Measurements from ENCODE around the gene PCTP.

Gene PCTP

DNA sequence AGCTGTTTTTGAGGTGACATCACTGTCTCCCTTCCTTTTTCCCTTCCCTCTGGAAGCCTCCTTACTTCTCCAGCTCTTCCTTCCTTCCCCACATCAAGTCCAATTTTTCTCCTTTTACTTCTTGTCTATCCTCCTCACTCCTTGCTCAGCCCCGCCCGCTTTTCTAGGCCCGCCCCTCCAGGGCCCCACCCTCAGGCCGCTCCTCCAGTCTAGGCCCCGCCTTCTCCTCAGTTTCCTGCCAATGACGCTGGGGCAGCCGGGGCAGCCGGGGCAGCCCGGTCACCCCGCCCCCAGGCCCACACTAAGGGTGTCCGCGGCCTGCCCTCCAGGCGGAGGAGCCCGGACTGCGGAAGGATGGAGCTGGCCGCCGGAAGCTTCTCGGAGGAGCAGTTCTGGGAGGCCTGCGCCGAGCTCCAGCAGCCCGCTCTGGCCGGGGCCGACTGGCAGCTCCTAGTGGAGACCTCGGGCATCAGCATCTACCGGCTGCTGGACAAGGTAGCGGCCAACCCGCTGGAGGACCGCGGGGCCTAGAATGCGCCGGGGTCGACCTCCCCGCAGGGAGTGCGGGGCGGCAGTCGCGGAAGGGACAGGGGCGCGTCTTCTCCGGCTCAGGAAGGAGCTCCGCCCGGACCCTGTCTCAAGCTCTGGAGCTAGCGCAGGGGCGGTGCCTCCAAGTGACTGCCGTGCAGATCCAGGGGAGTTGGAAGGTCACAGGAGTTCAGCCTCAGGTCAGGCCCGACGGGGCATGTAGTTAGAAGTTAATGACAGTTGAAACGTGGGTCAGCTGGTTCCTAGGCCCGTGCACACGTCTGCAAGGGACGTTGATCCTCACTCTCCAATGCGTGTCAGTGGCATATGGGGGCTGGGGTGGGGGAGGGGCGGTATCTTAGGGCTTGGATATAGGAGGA, at the start of gene PCTP:
Gene PCTP, plus strand, starts transcription at position 302 of the 908 bp plus-strand sequence. Its CDS starts 53 bp downstream, at position 355.
- peak; percentile 32 to 74 (median 52) for DNase-seq (ENCODE audit: low read depth in 3 of 3, low spot score in 1 of 3)

DNA sequence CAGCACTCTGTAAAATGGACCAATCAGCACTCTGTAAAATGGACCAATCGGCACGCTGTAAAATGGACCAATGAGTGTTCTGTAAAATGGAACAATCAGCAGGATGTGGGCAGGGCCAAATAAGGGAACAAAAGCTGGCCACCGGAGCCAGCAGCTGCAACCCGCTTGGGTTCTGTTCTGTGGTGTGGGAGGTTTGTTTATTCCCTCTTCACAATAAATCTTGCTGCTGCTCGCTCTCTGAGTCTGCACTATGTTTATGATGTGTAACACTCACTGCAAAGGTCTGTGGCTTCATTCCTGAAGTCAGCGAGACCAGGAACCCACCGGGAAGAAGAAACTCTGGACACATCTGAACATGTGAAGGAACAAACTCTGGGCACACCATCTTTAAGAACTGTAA, 48.7 kb upstream of the PCTP start:
- DNase-seq (ENCODE audit: low read depth in 3 of 3, low spot score in 1 of 3): no peak

DNA sequence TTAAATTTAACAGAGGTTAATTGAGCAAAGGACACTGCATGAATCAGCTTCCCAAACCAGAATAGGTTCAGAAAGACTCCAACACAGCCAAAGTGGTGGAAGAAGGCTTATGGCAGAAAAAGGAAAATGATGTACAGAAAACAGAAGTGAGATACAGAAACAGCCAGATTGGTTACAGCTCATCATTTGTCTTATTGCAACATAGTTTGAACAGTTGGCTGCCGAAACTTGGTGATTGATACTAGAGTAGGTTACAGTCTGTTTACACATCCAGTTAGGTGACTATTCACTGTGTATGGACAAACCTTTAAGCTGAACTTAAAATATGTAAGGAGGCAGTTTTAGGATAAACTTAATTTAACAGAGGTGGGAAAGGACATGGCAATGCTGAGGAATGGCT, 46.5 kb upstream of the PCTP start:
- no peak for DNase-seq (ENCODE audit: low read depth in 3 of 3, low spot score in 1 of 3)

DNA sequence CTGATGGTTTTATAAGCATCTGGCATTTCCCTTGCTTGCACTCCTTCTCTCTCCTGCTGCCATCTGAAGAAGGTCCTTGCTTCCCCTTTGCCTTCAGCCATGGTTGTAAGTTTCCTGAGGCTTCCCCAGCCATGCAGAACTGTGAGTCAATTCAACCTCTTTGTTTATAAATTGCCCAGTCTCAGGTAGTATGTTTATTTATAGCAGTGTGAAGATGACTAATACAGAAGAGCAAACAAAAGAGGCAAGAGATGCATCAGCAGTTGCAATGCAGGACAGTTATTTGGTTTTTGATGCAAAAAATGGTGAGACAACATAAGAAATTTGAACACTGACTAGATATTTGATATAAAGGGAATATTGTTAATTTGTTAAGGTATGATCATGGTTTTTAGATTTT, 45.0 kb upstream of the PCTP start:
- DNase-seq (ENCODE audit: low read depth in 3 of 3, low spot score in 1 of 3): no peak

DNA sequence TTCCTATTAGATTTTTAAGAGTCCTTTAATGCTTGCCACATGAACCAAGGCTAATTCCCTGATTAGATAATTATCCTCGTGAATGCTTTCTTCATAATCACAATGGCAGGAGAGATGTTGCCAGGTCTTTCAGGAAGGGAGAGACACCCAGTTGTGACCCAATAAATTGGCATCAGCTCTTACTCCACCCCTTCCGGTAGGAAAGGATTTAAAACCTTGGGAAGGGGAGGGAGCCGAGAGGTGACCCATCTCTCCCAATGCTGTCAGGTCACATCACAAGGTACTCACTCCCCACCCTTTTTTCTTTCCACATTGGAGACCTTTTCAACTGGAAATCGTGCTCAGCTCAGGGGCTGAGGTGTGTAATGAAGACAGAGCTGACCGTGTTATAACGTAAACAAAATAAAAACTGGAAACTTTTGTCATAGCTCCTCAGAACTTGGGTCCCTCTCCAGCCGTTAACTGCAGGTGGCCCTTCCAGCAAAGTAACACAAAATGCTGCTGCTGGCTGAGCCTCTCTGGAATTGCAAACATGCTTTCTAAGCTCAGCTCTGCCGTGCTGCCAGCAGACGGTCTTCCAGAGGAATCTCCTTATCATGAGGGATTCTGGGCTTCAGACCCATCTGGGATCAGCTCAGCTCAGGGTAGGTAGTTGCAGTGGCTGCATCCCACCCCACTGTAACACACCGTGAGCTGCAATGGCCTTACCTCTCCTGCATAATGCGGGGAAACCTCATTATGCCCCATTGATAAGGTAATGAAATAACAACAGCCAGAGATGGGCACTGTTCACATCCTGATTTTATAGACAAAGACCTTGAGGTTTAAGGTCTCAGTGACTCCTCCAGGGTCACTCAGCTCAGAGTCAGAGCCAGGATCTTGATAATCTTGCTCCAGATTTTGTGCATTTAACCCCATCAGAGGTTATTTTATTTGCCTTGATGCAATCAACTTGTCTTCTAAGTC, 43.8 kb upstream of the PCTP start:
- no peak for DNase-seq (ENCODE audit: low read depth in 3 of 3, low spot score in 1 of 3)

DNA sequence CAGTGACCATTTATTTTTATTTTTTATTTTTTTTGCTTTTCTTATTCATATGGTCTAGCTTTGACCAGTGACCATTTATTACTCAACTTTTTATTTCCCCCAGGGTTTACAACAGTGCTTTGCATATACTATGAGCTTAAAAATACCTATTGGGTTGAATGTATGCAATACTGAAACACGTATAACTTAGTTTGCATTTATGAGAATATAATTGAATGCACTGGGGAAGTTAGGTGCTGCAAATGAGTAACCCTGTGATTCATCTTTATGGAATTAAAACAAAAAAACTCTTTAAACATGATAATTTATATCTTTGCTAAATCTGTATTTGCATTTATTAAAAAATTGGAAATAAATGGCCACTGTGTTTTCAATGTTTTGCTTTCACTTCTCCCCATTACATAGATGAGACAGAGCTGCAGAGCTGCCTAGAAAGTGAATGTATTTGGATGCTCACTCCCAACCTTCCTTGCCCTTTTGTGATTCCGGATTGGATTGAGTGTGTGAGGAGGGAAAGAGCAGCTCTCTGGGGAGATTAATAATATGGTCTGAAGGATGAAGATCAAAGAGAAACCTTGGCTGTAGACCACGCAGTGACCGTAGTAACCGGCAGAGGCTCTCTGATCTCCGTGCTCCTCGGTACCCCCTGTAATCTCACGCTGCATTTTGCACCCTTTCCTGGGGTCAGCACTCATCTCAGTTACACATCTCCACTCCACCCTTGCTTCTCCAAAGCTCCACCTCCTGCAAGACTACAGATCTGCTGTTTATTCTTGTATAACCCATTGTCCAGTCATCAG, 42.5 kb upstream of the PCTP start:
- DNase-seq (ENCODE audit: low read depth in 3 of 3, low spot score in 1 of 3): no peak

DNA sequence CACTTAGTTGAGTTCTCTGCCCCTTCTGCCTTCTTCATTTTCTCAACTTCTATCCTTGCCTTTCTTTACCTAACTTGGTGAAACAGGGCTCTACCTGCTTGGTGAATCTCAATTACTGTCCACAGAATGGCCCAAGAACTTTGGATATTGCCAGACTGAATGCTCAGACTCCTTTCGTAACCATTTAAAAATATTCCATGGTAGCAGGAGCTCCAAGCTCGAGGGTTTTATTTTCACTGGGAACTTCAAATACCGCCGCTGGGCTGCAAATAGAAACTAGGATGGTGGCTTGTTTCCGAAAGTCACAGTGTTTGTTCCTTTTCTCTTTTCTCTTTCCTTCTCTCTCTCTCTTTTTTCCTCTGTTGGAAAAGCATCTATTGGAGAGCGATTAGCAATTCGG, 41.4 kb upstream of the PCTP start:
- no peak for DNase-seq (ENCODE audit: low read depth in 3 of 3, low spot score in 1 of 3)

DNA sequence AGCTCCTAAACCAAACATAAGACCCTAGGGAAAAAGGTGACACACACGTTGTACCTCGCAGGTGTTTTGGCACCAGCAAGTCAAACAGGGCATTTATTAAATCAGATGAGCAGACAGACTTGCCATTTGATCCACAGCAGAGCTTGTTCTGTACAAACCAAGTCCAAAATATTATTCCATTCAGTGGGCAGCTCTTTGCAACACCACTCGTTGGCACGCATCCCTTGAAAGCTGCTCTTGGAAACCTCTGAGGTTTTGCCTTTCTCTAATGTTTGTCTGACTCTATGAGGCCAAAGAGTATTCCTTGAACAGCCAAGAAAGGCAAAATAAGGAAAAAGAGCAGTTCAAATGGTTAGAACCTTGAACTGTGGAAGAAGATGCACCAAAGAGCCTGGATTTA, 40.9 kb upstream of the PCTP start:
- no peak for DNase-seq (ENCODE audit: low read depth in 3 of 3, low spot score in 1 of 3)

DNA sequence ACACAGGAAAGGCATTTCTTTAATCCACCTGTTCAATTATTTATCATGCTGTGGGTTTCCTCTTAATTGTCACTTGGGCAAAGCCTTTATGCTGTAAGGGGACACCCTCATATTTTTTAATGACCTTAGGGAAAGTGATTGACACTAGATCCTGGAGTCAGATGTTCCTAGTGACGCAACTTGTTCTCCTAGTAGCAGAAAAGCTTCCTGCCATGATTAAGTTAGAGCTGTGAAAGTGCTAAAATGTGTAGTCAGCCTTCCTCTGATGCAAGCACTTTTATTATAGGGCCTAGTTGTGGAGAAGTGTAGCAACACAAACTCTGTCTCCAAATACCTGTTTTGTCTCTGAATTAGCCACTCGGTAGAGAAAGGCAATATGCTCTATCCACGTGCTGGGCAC, 40.4 kb upstream of the PCTP start:
- no peak for DNase-seq (ENCODE audit: low read depth in 3 of 3, low spot score in 1 of 3)

DNA sequence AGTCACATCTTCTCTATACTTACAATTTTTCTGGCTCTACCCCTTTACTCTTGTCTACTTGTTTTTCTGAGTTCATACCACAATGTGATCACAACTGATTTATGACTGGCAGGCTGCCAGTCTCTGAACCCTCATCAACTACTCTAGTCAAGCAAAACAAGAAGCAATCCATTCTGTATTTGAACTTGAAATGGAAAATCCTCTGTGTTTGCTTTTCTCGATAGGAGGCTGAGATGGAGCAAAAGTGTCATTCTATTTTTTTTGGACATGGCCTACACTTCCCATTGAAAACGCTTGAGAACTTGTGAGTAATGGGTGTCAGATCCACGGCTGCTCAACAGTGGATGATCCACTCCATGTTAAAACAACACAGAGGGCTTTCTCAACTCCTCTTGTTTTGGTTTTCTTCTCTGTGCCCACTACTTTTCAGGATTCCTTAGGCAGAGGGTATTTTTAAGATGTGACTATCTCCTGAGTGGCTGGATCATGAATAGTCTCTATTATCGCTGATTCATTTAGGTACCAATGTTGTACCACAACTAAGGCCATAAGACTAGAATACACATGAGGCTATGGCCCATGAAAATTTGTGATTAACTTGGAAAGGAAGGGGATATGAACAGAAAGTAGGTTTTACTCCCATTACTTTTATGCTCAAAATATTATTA, 39.9 kb upstream of the PCTP start:
- no peak for DNase-seq (ENCODE audit: low read depth in 3 of 3, low spot score in 1 of 3)

DNA sequence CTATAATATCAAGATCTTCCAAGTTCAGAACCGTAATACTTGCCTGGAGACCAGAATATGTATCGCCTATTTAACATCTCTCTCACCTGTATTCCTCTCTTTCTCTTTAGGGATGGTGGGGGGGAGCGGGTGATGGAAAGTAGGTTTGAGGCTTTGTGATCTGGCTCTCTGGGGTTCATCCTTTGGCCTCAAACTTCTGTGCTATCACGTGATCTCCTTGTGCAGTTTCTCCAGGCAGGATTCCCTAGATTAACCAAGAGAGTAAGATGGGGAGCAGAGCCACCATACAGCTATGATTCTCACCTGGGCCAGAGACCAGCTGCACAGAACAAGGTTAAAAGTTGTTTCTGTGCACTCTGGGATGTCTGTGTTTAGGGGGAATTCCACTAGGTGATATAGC, 33.4 kb upstream of the PCTP start:
- no peak for DNase-seq (ENCODE audit: low read depth in 3 of 3, low spot score in 1 of 3)

DNA sequence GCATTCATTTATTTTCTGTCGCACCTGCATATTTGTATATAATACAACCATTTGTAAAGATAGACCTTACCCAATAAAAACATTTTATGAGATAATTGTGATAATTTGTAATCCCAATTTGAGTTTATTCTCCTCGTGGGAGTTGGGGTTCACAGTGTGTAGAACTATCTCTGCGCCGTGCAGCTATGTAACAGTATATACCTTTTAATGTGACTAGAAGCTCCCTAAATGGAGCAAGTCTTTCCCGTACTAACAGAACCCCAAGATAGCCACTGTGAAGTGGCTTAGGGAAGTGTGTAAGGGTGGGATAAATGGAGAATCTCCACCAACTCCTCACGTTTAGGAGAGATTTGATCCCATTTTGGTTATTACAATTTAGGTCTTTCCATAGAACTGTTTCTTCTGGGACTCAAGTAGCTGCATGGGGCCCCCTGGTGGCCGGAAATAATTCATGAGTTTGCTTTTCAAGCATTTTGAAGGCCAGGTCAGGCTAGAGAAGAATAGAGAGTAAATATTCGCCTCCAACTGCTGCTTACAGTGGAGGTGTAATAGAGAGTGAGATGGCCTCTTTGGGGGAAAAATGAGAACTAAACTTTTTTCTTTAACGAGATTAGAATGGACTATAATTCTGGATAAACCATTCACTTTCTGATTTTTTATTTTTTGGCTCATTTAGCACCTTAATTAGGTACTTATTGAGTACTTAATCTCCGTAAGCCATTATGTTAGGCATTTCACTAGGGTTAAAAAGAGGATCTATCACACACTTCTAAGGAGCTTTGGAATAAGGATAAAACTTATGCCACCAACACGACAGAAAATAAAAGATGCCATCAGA, 32.7 kb upstream of the PCTP start:
- DNase-seq (ENCODE audit: low read depth in 3 of 3, low spot score in 1 of 3): peak; percentile 3 to 54 (median 10)

DNA sequence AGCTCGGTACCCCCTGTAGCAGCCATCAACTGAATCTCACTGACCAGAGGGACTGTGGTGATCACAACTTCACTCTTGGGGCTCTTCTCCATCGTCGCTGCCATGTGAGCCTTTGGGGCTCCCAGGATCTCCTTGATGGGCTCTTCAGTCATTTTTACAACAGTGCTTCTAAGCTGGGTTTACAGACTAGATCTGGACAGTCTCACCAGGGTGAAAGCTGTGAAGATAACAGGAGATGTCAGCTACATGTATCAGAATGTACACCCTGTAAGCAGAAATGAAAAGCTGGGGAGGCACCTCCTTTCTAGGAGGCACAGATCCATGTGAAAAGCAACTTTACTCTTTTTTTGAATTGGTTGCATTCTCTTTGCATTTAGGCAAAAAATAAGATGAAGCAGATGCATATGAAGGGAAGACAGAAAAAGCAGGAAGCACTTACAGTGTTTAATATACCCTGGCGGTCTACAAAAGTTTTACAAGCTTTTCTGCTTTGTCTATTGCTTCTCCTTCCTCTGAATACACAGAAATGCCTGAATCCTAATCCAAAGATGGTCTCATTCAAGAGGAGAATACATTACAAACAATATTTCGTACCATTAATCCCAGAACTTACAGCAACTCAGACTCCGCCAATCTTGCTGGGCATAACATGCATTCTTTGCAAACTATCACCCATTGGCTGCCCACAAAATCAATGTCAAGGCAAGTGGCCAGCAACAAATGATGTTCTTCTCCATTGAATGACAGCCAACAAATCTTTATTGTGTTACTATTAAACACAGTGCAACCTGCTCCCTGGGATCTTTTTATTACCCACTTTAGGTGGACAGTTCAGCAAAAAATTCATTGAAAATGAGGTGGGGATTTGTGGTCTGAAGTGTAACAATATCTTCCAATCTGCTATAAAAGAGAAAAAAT, 29.7 kb upstream of the PCTP start:
- DNase-seq (ENCODE audit: low read depth in 3 of 3, low spot score in 1 of 3): no peak

DNA sequence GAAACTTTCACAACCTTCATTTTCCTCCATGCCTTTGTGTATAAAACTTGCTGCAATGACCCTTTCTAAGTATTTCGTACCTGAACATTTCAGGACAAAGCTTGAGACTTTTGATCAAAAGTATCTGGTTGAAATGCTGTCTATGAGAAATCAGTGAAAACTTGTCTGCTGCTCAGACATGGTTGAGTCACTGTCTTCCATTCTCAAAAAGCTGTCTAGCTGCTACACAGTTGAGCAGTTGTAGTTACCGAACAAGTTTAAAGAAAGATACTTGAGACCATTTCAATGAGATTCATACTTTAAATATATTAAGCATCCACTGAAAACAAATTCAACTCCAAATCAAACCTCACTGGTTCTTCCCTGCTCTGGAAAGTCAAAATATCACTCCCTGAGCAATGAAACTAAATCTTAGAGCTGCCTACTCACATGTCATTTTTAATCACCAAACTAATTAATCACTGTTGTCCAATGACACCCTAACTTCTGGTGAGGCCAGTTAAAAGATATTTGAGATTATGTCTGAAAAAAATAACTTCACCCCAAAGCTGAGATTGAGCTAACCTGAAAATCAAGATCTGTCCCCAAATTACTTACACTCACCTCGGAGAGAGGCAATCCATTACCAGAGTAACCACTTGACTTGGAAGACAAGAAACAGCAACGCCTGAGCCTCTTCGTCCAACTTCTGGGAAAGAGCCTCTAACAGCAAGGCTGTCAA, 28.7 kb upstream of the PCTP start:
- no peak for DNase-seq (ENCODE audit: low read depth in 3 of 3, low spot score in 1 of 3)

DNA sequence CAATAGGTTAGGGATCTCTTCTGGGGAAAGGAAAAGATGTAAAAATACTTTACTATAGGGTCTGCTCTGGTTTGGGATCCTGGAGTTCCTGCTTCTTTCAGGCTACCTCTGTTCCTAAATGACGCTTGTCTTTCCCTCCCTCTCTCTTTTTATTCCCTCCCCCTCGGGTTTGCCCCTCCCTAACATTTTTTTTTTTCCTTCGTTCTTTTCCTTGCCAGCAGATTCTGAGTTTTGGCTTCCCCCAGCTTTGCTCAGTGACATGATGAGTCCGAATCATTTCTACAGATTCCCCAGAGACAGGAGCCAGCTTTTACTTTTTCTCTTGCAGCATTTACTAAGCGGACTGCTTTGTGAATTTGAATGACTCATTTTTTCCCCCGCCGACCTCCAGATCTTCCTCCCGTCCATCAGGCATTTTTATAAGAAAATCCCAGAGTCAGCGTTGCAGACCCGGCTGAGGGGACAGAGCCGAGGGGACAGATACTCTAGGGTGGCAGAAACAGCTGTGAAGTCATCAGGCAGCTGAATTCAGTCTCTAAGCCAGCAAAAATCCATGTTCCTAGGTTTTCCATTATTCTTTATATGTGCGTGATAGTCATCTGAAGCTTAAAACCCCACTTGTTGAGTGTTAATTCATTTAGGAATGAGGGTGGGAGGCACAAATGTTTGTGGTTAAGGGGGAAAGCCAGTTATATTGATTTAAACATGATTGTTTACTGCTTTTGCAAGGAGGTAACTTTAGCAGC, 27.9 kb upstream of the PCTP start, which contains the start of gene TMEM100:
Gene TMEM100, minus strand, starts transcription at position 123 of the 746 bp plus-strand sequence. CDS start 1,794 bp downstream, outside the sequence.
- DNase-seq (ENCODE audit: low read depth in 3 of 3, low spot score in 1 of 3): no peak

DNA sequence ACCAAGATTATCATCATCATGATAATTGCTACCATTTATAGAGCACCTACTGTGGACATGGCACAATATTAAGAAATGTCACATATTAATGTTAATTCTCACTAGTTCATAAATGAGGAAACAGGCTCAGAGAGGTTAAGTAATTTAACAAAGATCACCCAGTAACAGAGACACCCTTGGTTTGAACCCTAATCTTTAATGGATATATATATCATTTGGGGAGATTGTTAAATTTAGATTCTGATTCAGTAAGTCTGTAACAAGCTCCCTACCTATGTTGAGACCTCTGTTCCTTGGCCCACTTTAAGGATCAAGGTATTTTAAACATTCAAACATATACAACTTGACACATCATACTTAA, 27.4 kb upstream of the PCTP start:
- DNase-seq (ENCODE audit: low read depth in 3 of 3, low spot score in 1 of 3): no peak

DNA sequence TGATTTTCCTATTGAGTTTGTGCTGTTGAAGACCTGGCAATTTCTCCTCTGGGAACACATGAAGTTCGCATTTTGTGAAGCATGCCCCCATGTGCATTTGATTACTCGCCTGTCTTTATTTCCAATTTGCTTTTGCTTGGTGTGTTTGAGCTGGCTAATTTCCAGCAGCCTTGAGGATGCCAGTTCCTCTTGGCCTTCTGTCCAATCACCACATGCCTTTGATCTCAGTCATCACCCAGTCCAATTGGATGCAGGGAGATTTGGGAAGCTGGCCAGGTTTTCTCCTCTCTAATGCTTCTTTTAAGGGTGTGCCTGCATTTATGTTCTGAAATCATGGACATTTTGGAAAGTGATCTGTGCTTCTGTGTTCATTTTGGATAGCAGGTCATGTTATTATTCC, 24.4 kb upstream of the PCTP start:
- DNase-seq (ENCODE audit: low read depth in 3 of 3, low spot score in 1 of 3): no peak

Data from stimulated activated CD4-positive, alpha-beta T cell treated with anti-CD3 and anti-CD28 coated beads, TNF-alpha, amount 100 ng/mL, for 1 hour (primary cell).